ENCODE results near the gene PTPRN2. TPM values are rescaled to one million over a fixed set of nuclear protein-coding genes. Genes with fewer than 3 reads are reported as not detected.

The PTPRN2 gene
- total RNA-seq, 1 experiment from 2014 or later: not detected

DNA sequence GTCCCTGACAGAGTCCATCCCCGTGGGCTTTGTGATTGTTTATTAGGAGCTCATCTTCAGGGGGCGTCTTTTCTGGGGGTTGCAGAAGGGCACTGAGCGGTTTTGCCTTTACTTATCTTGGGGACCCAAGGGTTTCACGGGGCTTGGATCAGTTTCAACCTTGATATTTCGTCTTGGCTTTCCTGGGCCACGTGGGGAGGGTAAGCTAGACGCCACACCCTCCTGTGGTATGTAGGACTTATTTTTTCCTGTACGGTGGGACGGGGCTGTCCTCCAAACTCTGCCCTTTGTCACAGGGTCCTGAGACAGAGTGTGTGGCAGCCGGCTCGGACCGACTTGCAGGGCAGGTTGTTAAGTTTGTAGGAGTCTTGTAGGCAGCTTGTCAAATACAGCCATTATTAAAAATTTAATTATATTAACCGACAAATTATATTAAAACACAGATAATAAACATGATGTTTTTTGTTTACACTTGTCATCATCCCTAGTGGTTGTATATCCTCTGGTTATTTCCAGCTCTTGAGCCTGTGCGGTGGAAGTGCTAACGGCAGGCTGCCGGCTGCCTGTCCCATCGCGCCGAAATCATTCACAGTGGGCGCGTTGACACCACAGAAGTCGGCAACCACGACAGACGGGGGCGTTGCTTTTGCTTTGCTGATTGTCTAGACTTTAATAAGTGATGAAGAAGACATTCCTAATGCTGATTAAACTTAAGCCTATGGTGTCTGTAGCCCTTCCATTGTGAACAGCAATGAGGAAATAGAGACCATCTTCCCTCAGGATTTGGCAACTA lies 1057.7 kb downstream of the PTPRN2 start:
- Histone ChIP-seq H3F3A (ENCODE audit: insufficient read depth, low read depth) (no peaks in the 10 kb centered on the region), H3K4me2 (no peak overlapping the region), H3K27ac (no peak overlapping the region), H3K9me2 (ENCODE audit: insufficient read depth) (no peaks in the 10 kb centered on the region), H3K4me1 (replicated peaks; ENCODE audit: insufficient read depth) (no peaks in the 10 kb centered on the region), H3K4me3 (no peak overlapping the region), H4K20me1 (ENCODE audit: insufficient read depth) (no peaks in the 10 kb centered on the region), H3K9me3 (ENCODE audit: insufficient read depth, low read depth) (0 out of 2 replicates have a peak, but pooled peaks cover 4% of the 10 kb centered on the region), H2AFZ (no peak overlapping the region), H3K79me2 (ENCODE audit: low read depth) (no peaks in the 10 kb centered on the region), H3K36me3 (ENCODE audit: low read depth) (0 out of 2 replicates have a peak, but pooled peaks cover 2% of the 10 kb centered on the region), H3K27me3 (ENCODE audit: insufficient read depth, low read depth) (peaks cover 100% of the 10 kb centered on the region)
- intact Hi-C loops (cut with micrococcal nuclease; ENCODE audit: unreplicated experiment): no loop called here
- POLR2A ChIA-PET (ENCODE audit: unreplicated experiment): no interaction called here
- BruUV-seq (replicated peaks): no TSS peak
- TF ChIP-seq, protein P1, sequence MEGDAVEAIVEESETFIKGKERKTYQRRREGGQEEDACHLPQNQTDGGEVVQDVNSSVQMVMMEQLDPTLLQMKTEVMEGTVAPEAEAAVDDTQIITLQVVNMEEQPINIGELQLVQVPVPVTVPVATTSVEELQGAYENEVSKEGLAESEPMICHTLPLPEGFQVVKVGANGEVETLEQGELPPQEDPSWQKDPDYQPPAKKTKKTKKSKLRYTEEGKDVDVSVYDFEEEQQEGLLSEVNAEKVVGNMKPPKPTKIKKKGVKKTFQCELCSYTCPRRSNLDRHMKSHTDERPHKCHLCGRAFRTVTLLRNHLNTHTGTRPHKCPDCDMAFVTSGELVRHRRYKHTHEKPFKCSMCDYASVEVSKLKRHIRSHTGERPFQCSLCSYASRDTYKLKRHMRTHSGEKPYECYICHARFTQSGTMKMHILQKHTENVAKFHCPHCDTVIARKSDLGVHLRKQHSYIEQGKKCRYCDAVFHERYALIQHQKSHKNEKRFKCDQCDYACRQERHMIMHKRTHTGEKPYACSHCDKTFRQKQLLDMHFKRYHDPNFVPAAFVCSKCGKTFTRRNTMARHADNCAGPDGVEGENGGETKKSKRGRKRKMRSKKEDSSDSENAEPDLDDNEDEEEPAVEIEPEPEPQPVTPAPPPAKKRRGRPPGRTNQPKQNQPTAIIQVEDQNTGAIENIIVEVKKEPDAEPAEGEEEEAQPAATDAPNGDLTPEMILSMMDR (conservative IDR thresholded peaks at IDR 0.05): no peak
- no peak for TF ChIP-seq EZH2 (IDR thresholded peaks at IDR 0.05; ENCODE audit: low read depth)
- DNase-seq: no peak
- CTCF ChIA-PET: no interaction called here

DNA sequence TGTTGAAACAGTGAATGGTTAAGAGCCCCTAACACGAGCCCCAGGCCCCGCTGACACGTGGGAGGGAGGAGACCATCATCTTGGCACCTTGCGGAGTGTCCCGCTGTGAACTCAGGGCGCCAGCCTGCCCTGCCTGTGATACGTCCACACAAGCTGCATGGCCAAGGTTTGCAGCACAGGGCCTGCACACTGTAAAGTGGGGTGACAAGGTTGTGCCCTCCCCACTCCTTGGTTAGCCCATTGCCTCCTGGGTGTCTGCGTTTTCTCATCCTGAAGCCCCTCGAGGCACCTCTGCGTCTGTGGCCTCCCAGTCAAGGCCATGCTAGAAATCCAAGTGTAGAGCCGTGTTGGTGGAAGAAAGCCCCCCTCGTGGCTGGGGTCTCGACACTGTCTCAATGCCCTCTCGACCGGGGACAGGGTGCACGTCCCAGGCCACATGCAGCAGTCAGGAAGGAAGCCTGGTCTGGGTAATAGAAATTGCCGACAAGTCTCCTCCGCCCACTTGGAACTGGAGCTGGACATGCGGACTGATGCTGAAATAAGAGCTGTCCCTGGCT lies 1058.8 kb downstream of the PTPRN2 start:
- Histone ChIP-seq H3K79me2 (ENCODE audit: low read depth) (no peaks in the 10 kb centered on the region), H3K27me3 (ENCODE audit: insufficient read depth, low read depth) (peaks cover 100% of the 10 kb centered on the region)
- BruUV-seq (replicated peaks): no TSS peak

DNA sequence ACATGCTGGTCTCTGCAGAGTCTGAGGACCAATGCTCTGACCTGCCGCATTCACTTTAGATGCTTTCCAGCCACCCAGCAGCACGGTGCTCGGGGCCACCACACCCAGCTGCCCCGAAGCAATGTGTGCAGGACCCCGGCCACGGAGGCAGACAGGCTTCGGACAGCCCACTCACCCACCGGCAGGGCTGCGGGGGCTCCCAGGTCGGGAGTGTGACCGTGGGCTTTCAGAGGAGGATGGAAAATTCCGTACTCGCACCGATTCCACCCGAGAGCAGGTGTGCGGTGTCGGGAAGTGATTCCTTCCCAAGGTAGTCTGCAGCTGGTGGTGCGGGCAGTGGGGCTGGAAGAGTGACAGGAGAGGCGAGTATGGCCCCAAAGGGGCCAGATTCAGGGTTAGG lies 1059.9 kb downstream of the PTPRN2 start:
- Histone ChIP-seq H4K20me1 (ENCODE audit: insufficient read depth) (no peaks in the 10 kb centered on the region), H3K36me3 (ENCODE audit: low read depth) (no peaks in the 10 kb centered on the region), H3K4me2 (no peak overlapping the region), H3K79me2 (ENCODE audit: low read depth) (no peaks in the 10 kb centered on the region), H3K27ac (no peak overlapping the region), H2AFZ (no peak overlapping the region), H3K4me3 (no peak overlapping the region), H3K9me2 (ENCODE audit: insufficient read depth) (no peaks in the 10 kb centered on the region), H3K4me1 (replicated peaks; ENCODE audit: insufficient read depth) (no peaks in the 10 kb centered on the region), H3K9me3 (ENCODE audit: insufficient read depth, low read depth) (0 out of 2 replicates have a peak, but pooled peaks cover under 1% of the 10 kb centered on the region), H3K27me3 (ENCODE audit: insufficient read depth, low read depth) (peaks cover 100% of the 10 kb centered on the region), H3F3A (ENCODE audit: insufficient read depth, low read depth) (no peaks in the 10 kb centered on the region)
- no peak for DNase-seq
- no TSS peak for BruUV-seq (replicated peaks)
- POLR2A ChIA-PET (ENCODE audit: unreplicated experiment): no interaction called here
- TF ChIP-seq, protein P1 (conservative IDR thresholded peaks at IDR 0.05): no peak
- no peak for TF ChIP-seq EZH2 (IDR thresholded peaks at IDR 0.05; ENCODE audit: low read depth)
- intact Hi-C loops (cut with micrococcal nuclease; ENCODE audit: unreplicated experiment): no loop called here
- CTCF ChIA-PET: no interaction called here

More for the DNA sequence above, 1058.8 kb downstream of the PTPRN2 start:
- CTCF ChIA-PET: no interaction called here
- Histone ChIP-seq H4K20me1 (ENCODE audit: insufficient read depth) (no peaks in the 10 kb centered on the region), H3K4me1 (replicated peaks; ENCODE audit: insufficient read depth) (no peaks in the 10 kb centered on the region), H3K27ac (no peak overlapping the region), H3K36me3 (ENCODE audit: low read depth) (no peaks in the 10 kb centered on the region), H3K4me3 (no peak overlapping the region), H3K9me2 (ENCODE audit: insufficient read depth) (no peaks in the 10 kb centered on the region), H3K4me2 (no peak overlapping the region), H3K9me3 (ENCODE audit: insufficient read depth, low read depth) (0 out of 2 replicates have a peak, but pooled peaks cover 4% of the 10 kb centered on the region), H2AFZ (no peak overlapping the region), H3F3A (ENCODE audit: insufficient read depth, low read depth) (no peaks in the 10 kb centered on the region)
- intact Hi-C loops (cut with micrococcal nuclease; ENCODE audit: unreplicated experiment): no loop called here
- no peak for TF ChIP-seq EZH2 (IDR thresholded peaks at IDR 0.05; ENCODE audit: low read depth)
- TF ChIP-seq, protein P1 (conservative IDR thresholded peaks at IDR 0.05): no peak
- POLR2A ChIA-PET (ENCODE audit: unreplicated experiment): no interaction called here
- DNase-seq: no peak

Data from PC-9 (cell line).